NCI-H2081 treated with DMSO at 0.1 percent for 48 hours (cell line): ENCODE measurements around the gene PHB1.
"Not testable (repeated sequence)": the region's sequence is repeated elsewhere in the genome, so short reads cannot be mapped to it uniquely, and the experiment has no call there.

Source experiments
- DNase-seq: peaks from one replicate; lab custom pipeline; 2025; lab: John Stamatoyannopoulos, UW

The PHB1 gene

GRCh38 chr17:49439673-49440571, 25.2 kb upstream of the PHB1 start:
- DNase-seq: no peak

GRCh38 chr17:49439305-49439672, 24.6 kb upstream of the PHB1 start:
- DNase-seq: no peak

- DNase-seq: no peak
Measured at GRCh38 chr17:49438436-49439278, 24.0 kb upstream of the PHB1 start.

- DNase-seq: no peak
Measured at GRCh38 chr17:49437696-49438435, 23.2 kb upstream of the PHB1 start.

- no peak for DNase-seq
Measured at GRCh38 chr17:49436174-49436573, 21.5 kb upstream of the PHB1 start.

- DNase-seq: no peak
Measured at GRCh38 chr17:49435671-49436029, 21.0 kb upstream of the PHB1 start.

GRCh38 chr17:49434821-49435670, 20.4 kb upstream of the PHB1 start:
- no peak for DNase-seq

- DNase-seq: no peak
Measured at GRCh38 chr17:49433000-49433694, 18.5 kb upstream of the PHB1 start.

GRCh38 chr17:49431743-49432142, 17.1 kb upstream of the PHB1 start:
- DNase-seq: no peak

- DNase-seq: no peak
Measured at GRCh38 chr17:49425004-49425286, 10.3 kb upstream of the PHB1 start.

- not testable (repeated sequence) for DNase-seq
Measured at GRCh38 chr17:49424276-49425003, 9.8 kb upstream of the PHB1 start.

GRCh38 chr17:49422714-49423113, 8.0 kb upstream of the PHB1 start:
- no peak for DNase-seq

- DNase-seq: not testable (repeated sequence)
Measured at GRCh38 chr17:49419761-49420160, 5.1 kb upstream of the PHB1 start.

GRCh38 chr17:49418754-49419740, 4.4 kb upstream of the PHB1 start:
- not testable (repeated sequence) for DNase-seq

- no peak for DNase-seq
Measured at GRCh38 chr17:49414271-49414621, 436 bp downstream of the PHB1 start.

GRCh38 chr17:49409066-49409465, 5.6 kb downstream of the PHB1 start:
- DNase-seq: no peak

GRCh38 chr17:49407981-49408501, 6.6 kb downstream of the PHB1 start:
- DNase-seq: peak; percentile 76

- no peak for DNase-seq
Measured at GRCh38 chr17:49407086-49407485, 7.6 kb downstream of the PHB1 start.
